ENCODE results near the gene MAPK12. TPM values are rescaled to one million over a fixed set of nuclear protein-coding genes. Genes with fewer than 3 reads are reported as not detected.

MAPK12 gene
- total and polyA plus RNA-seq, 2 donors (not counting 1 experiment from before 2014, with no cell fraction given): 16.4 to 30.1 TPM

GRCh38 chr22:50276143-50276542 lies 14.7 kb upstream of the MAPK12 start:
- H4K20me1 ChIP-seq (ENCODE audit: control insufficient read depth, extremely low read depth, insufficient read depth, low read length): no peaks in the 10 kb centered on the region
- H3K36me3 ChIP-seq (ENCODE audit: control insufficient read depth, insufficient read depth, low read length): peaks cover 56% of the 10 kb centered on the region

GRCh38 chr22:50275181-50276055 lies 13.9 kb upstream of the MAPK12 start:
- H4K20me1 ChIP-seq (ENCODE audit: control insufficient read depth, extremely low read depth, insufficient read depth, low read length): no peaks in the 10 kb centered on the region

More at GRCh38 chr22:50276143-50276542, 14.7 kb upstream of the MAPK12 start:
- Histone ChIP-seq H3K4me3 (replicated peaks in 1 of 4; ENCODE audit: control extremely low read depth in 1 of 4, insufficient read depth in 1 of 4, low read depth in 3 of 4, low read length in 4 of 4) (no peak overlapping the region), H3K9ac (ENCODE audit: insufficient read depth, low read length) (no peak overlapping the region), H3K4me1 (ENCODE audit: control insufficient read depth, extremely low read depth, insufficient read depth, low read length) (peaks cover 4% of the 10 kb centered on the region), H3K79me2 (ENCODE audit: control insufficient read depth, insufficient read depth, low read length) (peaks cover 1% of the 10 kb centered on the region), H3K9me3 (ENCODE audit: control insufficient read depth, insufficient read depth, low read depth, low read length) (no peaks in the 10 kb centered on the region), H3K27me3 (ENCODE audit: control insufficient read depth, insufficient read depth, low read length) (no peaks in the 10 kb centered on the region), H2AFZ (ENCODE audit: low read length) (no peak overlapping the region), H3K4me2 (ENCODE audit: extremely low read depth, insufficient read depth, low read length) (no peak overlapping the region), H3K27ac (ENCODE audit: insufficient read depth, low read length) (no peak overlapping the region)
- peak; percentile 51 for DNase-seq (ENCODE audit: low read depth in 2 of 2)
- TF ChIP-seq EZH2 (IDR thresholded peaks at IDR 0.05; ENCODE audit: low read length, missing control alignments): no peak
- peak; percentile 19 to 22 for TF ChIP-seq CTCF (conservative IDR thresholded peaks at IDR 0.05 in 1 of 2, IDR thresholded peaks at IDR 0.05 in 1 of 2; ENCODE audit: low read depth in 1 of 2, low read length in 2 of 2)

More at GRCh38 chr22:50275181-50276055, 13.9 kb upstream of the MAPK12 start:
- no peak overlapping the region for H3K27ac ChIP-seq (ENCODE audit: insufficient read depth, low read length)
- no peak overlapping the region for H2AFZ ChIP-seq (ENCODE audit: low read length)
- no peak overlapping the region for H3K9ac ChIP-seq (ENCODE audit: insufficient read depth, low read length)
- no peak overlapping the region for H3K4me2 ChIP-seq (ENCODE audit: extremely low read depth, insufficient read depth, low read length)
- H3K9me3 ChIP-seq (ENCODE audit: control insufficient read depth, insufficient read depth, low read depth, low read length): no peaks in the 10 kb centered on the region
- peaks cover 1% of the 10 kb centered on the region for H3K79me2 ChIP-seq (ENCODE audit: control insufficient read depth, insufficient read depth, low read length)
- peaks cover 10% of the 10 kb centered on the region for H3K4me1 ChIP-seq (ENCODE audit: control insufficient read depth, extremely low read depth, insufficient read depth, low read length)
- peaks cover 49% of the 10 kb centered on the region for H3K36me3 ChIP-seq (ENCODE audit: control insufficient read depth, insufficient read depth, low read length)
- TF ChIP-seq EZH2 (IDR thresholded peaks at IDR 0.05; ENCODE audit: low read length, missing control alignments) (no peak), CTCF (conservative IDR thresholded peaks at IDR 0.05 in 1 of 2, IDR thresholded peaks at IDR 0.05 in 1 of 2; ENCODE audit: low read depth in 1 of 2, low read length in 2 of 2) (no peak)
- no peak for DNase-seq (ENCODE audit: low read depth in 2 of 2)
- no peaks in the 10 kb centered on the region for H3K27me3 ChIP-seq (ENCODE audit: control insufficient read depth, insufficient read depth, low read length)
- H3K4me3 ChIP-seq (replicated peaks in 1 of 4; ENCODE audit: control extremely low read depth in 1 of 4, insufficient read depth in 1 of 4, low read depth in 3 of 4, low read length in 4 of 4): no peak overlapping the region

Measured in fibroblast of lung (primary cell).